SK-N-SH treated with all-trans-retinoic acid at 6 μM for 48 hours (cell line): ENCODE data around the gene VWA5B1.

Source experiments
- ARNTL ChIP-seq: fragments of 450-650 bp; formaldehyde crosslinking; IDR thresholded peaks from 2 replicates; pipeline ENCODE4 v1.5.0; 2020; ENCODE audit warnings: low read depth, mild to moderate bottlenecking, moderate library complexity, borderline replicate concordance
- CSDC2 ChIP-seq: fragments of 250-450 bp; sonication (Bioruptor Pico); IDR thresholded peaks from 2 replicates; pipeline ENCODE4 v1.5.0; 2020; ENCODE audit warnings: mild to moderate bottlenecking, moderate library complexity
- GLIS3 ChIP-seq: fragments of 250-450 bp; sonication (Bioruptor Pico); IDR thresholded peaks from 2 replicates; pipeline ENCODE4 v1.5.0; 2020; ENCODE audit warnings: mild to moderate bottlenecking, moderate library complexity
- PATZ1 ChIP-seq: fragments of 250-450 bp; sonication (Bioruptor Pico); IDR thresholded peaks from 2 replicates; pipeline ENCODE4 v1.8.0; 2020; ENCODE audit warnings: mild to moderate bottlenecking, moderate library complexity, borderline replicate concordance
- RARB ChIP-seq: fragments of 250-450 bp; sonication (Bioruptor Pico); IDR thresholded peaks from 2 replicates; pipeline ENCODE4 v1.8.0; 2021; ENCODE audit warnings: mild to moderate bottlenecking, moderate library complexity
- TCF4 ChIP-seq: fragments of 250-450 bp; sonication (Bioruptor Pico); IDR thresholded peaks from 2 replicates; pipeline ENCODE4 v1.8.0; 2021; ENCODE audit warnings: mild to moderate bottlenecking, moderate library complexity, borderline replicate concordance
- TSHZ2 ChIP-seq: fragments of 250-450 bp; sonication (Bioruptor Pico); IDR thresholded peaks from 2 replicates; pipeline ENCODE4 v1.5.0; 2020; ENCODE audit warnings: mild to moderate bottlenecking, moderate library complexity
- ZC3H10 ChIP-seq: fragments of 250-450 bp; sonication (Bioruptor Pico); IDR thresholded peaks from 2 replicates; pipeline ENCODE4 v1.5.1; 2021; ENCODE audit warnings: mild to moderate bottlenecking, moderate library complexity
- ZFP3 ChIP-seq: fragments of 250-450 bp; sonication (Bioruptor Pico); IDR thresholded peaks from 2 replicates; pipeline ENCODE4 v1.5.0; 2020; ENCODE audit warnings: mild to moderate bottlenecking, moderate library complexity
- ZFP30 ChIP-seq: fragments of 450-650 bp; formaldehyde crosslinking; IDR thresholded peaks from 2 replicates; pipeline ENCODE4 v1.5.0; 2022; ENCODE audit warnings: mild to moderate bottlenecking, moderate library complexity
- ZNF565 ChIP-seq: fragments of 450-650 bp; formaldehyde crosslinking; conservative IDR thresholded peaks from 2 replicates; pipeline ENCODE4 v1.5.0; 2020; ENCODE audit warnings: low read depth, mild to moderate bottlenecking, moderate library complexity
- ZNF70 ChIP-seq: fragments of 450-650 bp; formaldehyde crosslinking; IDR thresholded peaks from 2 replicates; pipeline ENCODE4 v1.5.0; 2020; ENCODE audit warnings: mild to moderate bottlenecking, moderate library complexity
- ZNF8 ChIP-seq: fragments of 450-650 bp; formaldehyde crosslinking; IDR thresholded peaks from 2 replicates; pipeline ENCODE4 v1.5.0; 2020; ENCODE audit warnings: mild to moderate bottlenecking, moderate library complexity

GRCh38 chr1:20279509-20279908 lies 11.2 kb upstream of the VWA5B1 start:
- no peak for TF ChIP-seq ZNF565 (CRISPR knock-in tag)
- TF ChIP-seq TSHZ2 (CRISPR knock-in tag) = no peak
- no peak for TF ChIP-seq ZFP3 (CRISPR knock-in tag)
- TF ChIP-seq ARNTL = no peak
- TF ChIP-seq ZNF70 = no peak
- no peak for TF ChIP-seq ZFP30 (CRISPR knock-in tag)
- TF ChIP-seq ZC3H10 (CRISPR knock-in tag) = no peak
- no peak for TF ChIP-seq PATZ1 (CRISPR knock-in tag)
- no peak for TF ChIP-seq TCF4 (CRISPR knock-in tag)
- TF ChIP-seq GLIS3 (CRISPR knock-in tag) = no peak
- TF ChIP-seq RARB (CRISPR knock-in tag) = no peak
- TF ChIP-seq ZNF8 (CRISPR knock-in tag) = no peak
- no peak for TF ChIP-seq CSDC2 (CRISPR knock-in tag)
